ENCODE results near the gene MCFD2.

Gene MCFD2

GRCh38 chr2:46915281-46915810 lies at the start of gene MCFD2:
Gene MCFD2, minus strand, starts transcription at chr2:46915806. Its CDS starts 6,635 bp downstream, at chr2:46909171.
- DNase-seq = no peak

GRCh38 chr2:46964835-46965560 lies 49.4 kb upstream of the MCFD2 start:
- DNase-seq = no peak

GRCh38 chr2:46963941-46964673 lies 48.5 kb upstream of the MCFD2 start:
- no peak for DNase-seq

- DNase-seq = no peak
Measured at GRCh38 chr2:46963210-46963609, 47.6 kb upstream of the MCFD2 start.

- no peak for DNase-seq
Measured at GRCh38 chr2:46962751-46963150, 47.1 kb upstream of the MCFD2 start.

GRCh38 chr2:46960618-46961017 lies 45.0 kb upstream of the MCFD2 start:
- no peak for DNase-seq

GRCh38 chr2:46958431-46959017 lies 42.9 kb upstream of the MCFD2 start:
- no peak for DNase-seq

GRCh38 chr2:46956981-46957531 lies 41.5 kb upstream of the MCFD2 start:
- DNase-seq = no peak

GRCh38 chr2:46955764-46956163 lies 40.2 kb upstream of the MCFD2 start:
- no peak for DNase-seq

- no peak for DNase-seq
Measured at GRCh38 chr2:46954951-46955571, 39.5 kb upstream of the MCFD2 start.

GRCh38 chr2:46952171-46952570 lies 36.6 kb upstream of the MCFD2 start:
- no peak for DNase-seq

GRCh38 chr2:46951290-46952064 lies 35.9 kb upstream of the MCFD2 start:
- DNase-seq = no peak

- DNase-seq = no peak
Measured at GRCh38 chr2:46950314-46950713, 34.7 kb upstream of the MCFD2 start.

GRCh38 chr2:46947841-46948240 lies 32.2 kb upstream of the MCFD2 start:
- DNase-seq = no peak

GRCh38 chr2:46945671-46946070 lies 30.1 kb upstream of the MCFD2 start:
- DNase-seq = no peak

GRCh38 chr2:46943881-46944798 lies 28.5 kb upstream of the MCFD2 start:
- no peak for DNase-seq

GRCh38 chr2:46942891-46943626 lies 27.5 kb upstream of the MCFD2 start:
- no peak for DNase-seq

- peak; percentile 51 for DNase-seq
Measured at GRCh38 chr2:46942143-46942526, 26.5 kb upstream of the MCFD2 start.

GRCh38 chr2:46939626-46940359 lies 24.2 kb upstream of the MCFD2 start:
- no peak for DNase-seq

GRCh38 chr2:46937471-46937901 lies 21.9 kb upstream of the MCFD2 start:
- DNase-seq = no peak
